ENCODE results near the gene RGS9. TPM values are rescaled to one million over a fixed set of nuclear protein-coding genes. Genes with fewer than 3 reads are reported as not detected.

RGS9 gene
- total and polyA plus RNA-seq, 2 experiments from 2014 or later, result 3.1 to 3.3 TPM

- Histone ChIP-seq H3K9me2 (replicated peaks; ENCODE audit: insufficient read depth) (no peaks in the 10 kb centered on the region), H3K27ac (no peak overlapping the region), H4K20me1 (ENCODE audit: insufficient read depth, poor library complexity, severe bottlenecking) (no peaks in the 10 kb centered on the region), H3K79me2 (no peaks in the 10 kb centered on the region), H3K4me1 (ENCODE audit: insufficient read depth) (no peaks in the 10 kb centered on the region), H3K4me3 (no peak overlapping the region), H2AFZ (no peak overlapping the region), H3K4me2 (no peak overlapping the region), H3K9me3 (ENCODE audit: low read depth) (no peaks in the 10 kb centered on the region), H3K36me3 (replicated peaks; ENCODE audit: insufficient read depth, low read depth) (no peaks in the 10 kb centered on the region), H3K27me3 (no peaks in the 10 kb centered on the region)
- no peak for DNase-seq (ENCODE audit: low spot score)
- TF ChIP-seq EZH2phosphoT487 (IDR thresholded peaks at IDR 0.05; ENCODE audit: low read depth, severe bottlenecking, unreplicated experiment), result no peak
- no peak for TF ChIP-seq CTCF (IDR thresholded peaks at IDR 0.05; ENCODE audit: poor library complexity)
- no peak for TF ChIP-seq EZH2 (IDR thresholded peaks at IDR 0.05; ENCODE audit: borderline replicate concordance)
- 85% methylated on average over 8 of the region's 8 CpGs for WGBS (ENCODE audit: low lambda C conversion rate, missing lambda C conversion rate)
These were observed 54.9 kb downstream of the RGS9 start for GRCh38 chr17:65191811-65192740.

- Histone ChIP-seq H3K27ac (no peak overlapping the region), H3K79me2 (no peaks in the 10 kb centered on the region), H3K36me3 (replicated peaks; ENCODE audit: insufficient read depth, low read depth) (no peaks in the 10 kb centered on the region), H3K4me3 (no peak overlapping the region), H3K4me2 (no peak overlapping the region), H3K9me2 (replicated peaks; ENCODE audit: insufficient read depth) (no peaks in the 10 kb centered on the region), H3K27me3 (no peaks in the 10 kb centered on the region), H2AFZ (no peak overlapping the region), H3K4me1 (ENCODE audit: insufficient read depth) (no peaks in the 10 kb centered on the region), H4K20me1 (ENCODE audit: insufficient read depth, poor library complexity, severe bottlenecking) (no peaks in the 10 kb centered on the region), H3K9me3 (ENCODE audit: low read depth) (no peaks in the 10 kb centered on the region)
- 89% methylated on average over 5 of the region's 5 CpGs for WGBS (ENCODE audit: low lambda C conversion rate, missing lambda C conversion rate)
- TF ChIP-seq EZH2phosphoT487 (IDR thresholded peaks at IDR 0.05; ENCODE audit: low read depth, severe bottlenecking, unreplicated experiment) (no peak), CTCF (IDR thresholded peaks at IDR 0.05; ENCODE audit: poor library complexity) (no peak), EZH2 (IDR thresholded peaks at IDR 0.05; ENCODE audit: borderline replicate concordance) (no peak)
- DNase-seq (ENCODE audit: low spot score), result no peak
These were observed 56.1 kb downstream of the RGS9 start for GRCh38 chr17:65193305-65193704.

GRCh38 chr17:65193716-65194293 lies 56.6 kb downstream of the RGS9 start:
- H4K20me1 ChIP-seq (ENCODE audit: insufficient read depth, poor library complexity, severe bottlenecking), result no peaks in the 10 kb centered on the region
- no peaks in the 10 kb centered on the region for H3K9me2 ChIP-seq (replicated peaks; ENCODE audit: insufficient read depth)
- 88% methylated on average over 9 of the region's 9 CpGs for WGBS (ENCODE audit: low lambda C conversion rate, missing lambda C conversion rate)
- H3K27me3 ChIP-seq, result no peaks in the 10 kb centered on the region
- no peak overlapping the region for H3K4me2 ChIP-seq
- no peak overlapping the region for H3K27ac ChIP-seq
- H3K36me3 ChIP-seq (replicated peaks; ENCODE audit: insufficient read depth, low read depth), result no peaks in the 10 kb centered on the region
- H3K9me3 ChIP-seq (ENCODE audit: low read depth), result no peaks in the 10 kb centered on the region
- H3K4me1 ChIP-seq (ENCODE audit: insufficient read depth), result no peaks in the 10 kb centered on the region
- no peaks in the 10 kb centered on the region for H3K79me2 ChIP-seq
- TF ChIP-seq CTCF (IDR thresholded peaks at IDR 0.05; ENCODE audit: poor library complexity), result no peak
- TF ChIP-seq EZH2 (IDR thresholded peaks at IDR 0.05; ENCODE audit: borderline replicate concordance), result no peak
- no peak for TF ChIP-seq EZH2phosphoT487 (IDR thresholded peaks at IDR 0.05; ENCODE audit: low read depth, severe bottlenecking, unreplicated experiment)
- H2AFZ ChIP-seq, result no peak overlapping the region
- H3K4me3 ChIP-seq, result no peak overlapping the region
- no peak for DNase-seq (ENCODE audit: low spot score)
